Ishikawa (cell line): ENCODE measurements around the gene PLAGL2.

Experiments
- CEBPB ChIP-seq: IDR thresholded peaks from 2 replicates; pipeline ENCODE4 v1.6.1; 2012
- CREB1 ChIP-seq: IDR thresholded peaks from 2 replicates; pipeline ENCODE4 v1.6.1; 2012; ENCODE audit warnings: low read depth
- EGR1 ChIP-seq: IDR thresholded peaks from 2 replicates; pipeline ENCODE4 v1.6.1; 2012
- EP300 ChIP-seq: IDR thresholded peaks from 2 replicates; pipeline ENCODE4 v1.6.1; 2012; ENCODE audit warnings: borderline replicate concordance
- FOXM1 ChIP-seq: IDR thresholded peaks from 2 replicates; pipeline ENCODE4 v1.6.1; 2012; ENCODE audit warnings: low read depth, borderline replicate concordance
- MAX ChIP-seq: IDR thresholded peaks from 2 replicates; pipeline ENCODE4 v1.6.1; 2012
- NFIC ChIP-seq: IDR thresholded peaks from 2 replicates; pipeline ENCODE4 v1.6.1; 2012
- RAD21 ChIP-seq: IDR thresholded peaks from 2 replicates; pipeline ENCODE4 v1.6.1; 2012; ENCODE audit warnings: low read depth
- REST ChIP-seq: IDR thresholded peaks from 2 replicates; pipeline ENCODE4 v1.6.1; 2012; ENCODE audit warnings: low read depth, mild to moderate bottlenecking
- TAF1 ChIP-seq: IDR thresholded peaks from 2 replicates; pipeline ENCODE4 v1.6.1; 2012; ENCODE audit warnings: low read depth, mild to moderate bottlenecking
- TCF12 ChIP-seq: IDR thresholded peaks from 2 replicates; pipeline ENCODE4 v1.6.1; 2012; ENCODE audit warnings: low read depth
- TEAD4 ChIP-seq: IDR thresholded peaks from 2 replicates; pipeline ENCODE4 v1.6.1; 2012
- USF1 ChIP-seq: IDR thresholded peaks from 2 replicates; pipeline ENCODE4 v1.6.1; 2012
- YY1 ChIP-seq: IDR thresholded peaks from 2 replicates; pipeline ENCODE4 v1.6.1; 2012; ENCODE audit warnings: low read depth
- ZBTB7A ChIP-seq: IDR thresholded peaks from 2 replicates; pipeline ENCODE4 v1.6.1; 2012; ENCODE audit warnings: low read depth

The PLAGL2 gene

GRCh38 chr20:32236048-32236533 lies 28.5 kb upstream of the PLAGL2 start:
- TF ChIP-seq REST (no peak), USF1 (no peak), YY1 (no peak), NFIC (no peak), MAX (no peak), CEBPB (no peak), CREB1 (no peak), TEAD4 (no peak), EP300 (no peak), RAD21 (no peak), FOXM1 (no peak), ZBTB7A (no peak), TAF1 (no peak), EGR1 (no peak), TCF12 (no peak)

- TF ChIP-seq USF1 (no peak), FOXM1 (no peak), TEAD4 (no peak), EGR1 (no peak), YY1 (no peak), REST (no peak), CREB1 (no peak)
Observed at GRCh38 chr20:32235331-32236047, 27.9 kb upstream of the PLAGL2 start.

- TF ChIP-seq FOXM1 = no peak
- TF ChIP-seq MAX = no peak
- TF ChIP-seq NFIC = no peak
- TF ChIP-seq REST = no peak
- TF ChIP-seq CEBPB = no peak
- TF ChIP-seq EGR1 = no peak
- TF ChIP-seq TAF1 = no peak
- TF ChIP-seq ZBTB7A = no peak
- no peak for TF ChIP-seq EP300
- TF ChIP-seq RAD21 = no peak
- no peak for TF ChIP-seq YY1
Observed at GRCh38 chr20:32234135-32234808, 26.7 kb upstream of the PLAGL2 start.

- no peak for TF ChIP-seq EGR1
- no peak for TF ChIP-seq NFIC
- no peak for TF ChIP-seq CEBPB
- no peak for TF ChIP-seq FOXM1
- no peak for TF ChIP-seq TEAD4
- no peak for TF ChIP-seq TAF1
- no peak for TF ChIP-seq EP300
- no peak for TF ChIP-seq CREB1
- TF ChIP-seq ZBTB7A = no peak
- no peak for TF ChIP-seq REST
- TF ChIP-seq MAX = no peak
- TF ChIP-seq YY1 = no peak
- TF ChIP-seq USF1 = no peak
- no peak for TF ChIP-seq RAD21
- TF ChIP-seq TCF12 = no peak
Observed at GRCh38 chr20:32233286-32233685, 25.7 kb upstream of the PLAGL2 start.
